Natural killer cell (primary cell): Measurements from ENCODE around the gene CES3. TPM values are rescaled to one million over a fixed set of nuclear protein-coding genes. Genes with fewer than 3 reads are reported as not detected.

Experiments
- ATAC-seq, 3 donors: fragments of 150-1000 bp in 2 of 3; fragments of 200-7000 bp in 1 of 3; cut with Tn5 transposase; 1 replicate in 1 of 3; 2 replicates in 2 of 3; pipeline ENCODE4 v1.10.0; 2021; ENCODE audit warnings: mild to moderate bottlenecking in 2 of 3, moderate library complexity in 2 of 3
- DNase-seq, 2 donors: peaks; one replicate each; pipeline versions ENCODE4 v3.0.0 to v3.0.0-alpha.2; 2013 to 2021; ENCODE audit warnings: mixed read lengths in 1 of 2
- H3K27ac ChIP-seq: one replicate; pipeline ENCODE4 v1.5.1; 2013; ENCODE audit warnings: mild to moderate bottlenecking, low read length
- H3K27me3 ChIP-seq: one replicate; pipeline ENCODE4 v1.6.1; 2013; ENCODE audit warnings: low read length; ENCODE audit not compliant: control insufficient read depth, insufficient read depth
- H3K36me3 ChIP-seq: one replicate; pipeline ENCODE4 v1.6.1; 2013; ENCODE audit warnings: low read length; ENCODE audit not compliant: control insufficient read depth, insufficient read depth
- H3K4me1 ChIP-seq: one replicate; pipeline ENCODE4 v1.6.1; 2013; ENCODE audit warnings: low read length; ENCODE audit not compliant: control insufficient read depth, insufficient read depth
- H3K4me3 ChIP-seq: one replicate; pipeline ENCODE4 v1.5.1; 2013; ENCODE audit warnings: low read length
- H3K9me3 ChIP-seq: one replicate; pipeline ENCODE4 v1.6.1; 2013; ENCODE audit warnings: low read length; ENCODE audit not compliant: control insufficient read depth, insufficient read depth
- H3K27ac Mint-ChIP-seq, 2 donors: one replicate each; pipeline ENCODE4 v1.8.0; 2022; ENCODE audit warnings: mild to moderate bottlenecking in 2 of 2, mixed read lengths in 2 of 2, moderate library complexity in 1 of 2
- H3K27me3 Mint-ChIP-seq, 2 donors: one replicate each; pipeline ENCODE4 v1.8.0; 2022; ENCODE audit warnings: low read depth in 2 of 2, mixed read lengths in 2 of 2
- H3K36me3 Mint-ChIP-seq: one replicate; pipeline ENCODE4 v1.8.0; 2022; ENCODE audit warnings: mixed read lengths
- H3K4me1 Mint-ChIP-seq, 2 donors: one replicate each; pipeline ENCODE4 v1.8.0; 2022; ENCODE audit warnings: mixed read lengths in 2 of 2
- H3K4me3 Mint-ChIP-seq: one replicate; pipeline ENCODE4 v1.8.0; 2022; ENCODE audit warnings: mild to moderate bottlenecking, moderate library complexity, mixed read lengths
- H3K9me3 Mint-ChIP-seq, 2 donors: one replicate each; pipeline ENCODE4 v1.8.0; 2022; ENCODE audit warnings: mixed read lengths in 2 of 2
- CTCF ChIP-seq: fragments of 200-600 bp; IDR thresholded peaks from one replicate; pipeline ENCODE4 v1.8.0; 2022; ENCODE audit warnings: antibody characterized with exemption
- WGBS: methylation state at CpG from one replicate; pipeline ENCODE4 v1.1.7; 2013; ENCODE audit warnings: missing lambda C conversion rate; ENCODE audit not compliant: insufficient coverage; 5-methylcytosine and 5-hydroxymethylcytosine counted together
- intact Hi-C: fragments of 100-400 bp; cut with micrococcal nuclease; formaldehyde crosslinking; loops from one replicate; pipeline ENCODE4 v1.14.2; 2022
- total RNA-seq, 4 donors: library from RNA; stranded (reverse); fragments of 120-200 nt in 1 of 4; gene quantifications; one replicate each; pipeline versions ENCODE4 v1.2.3 to v1.2.4, GENCODE V29; 2013 to 2022

Gene CES3
- total RNA-seq, 3 donors from 2014 or later (not counting 1 experiment from before 2014, with no cell fraction given) = 0.19 to 0.95 (median 0.27) TPM

GRCh38 chr16:66947302-66948065 lies 13.6 kb upstream of the CES3 start:
- peak; percentile 88 to 94 (median 94) for ATAC-seq
- intact Hi-C loops = no loop called here

GRCh38 chr16:66948134-66948836 lies 12.8 kb upstream of the CES3 start:
- H3K4me1 ChIP-seq = peaks cover 20% of the 10 kb centered on the region
- H3K4me3 ChIP-seq = peak overlapping the region; percentile 35
- H3K9me3 ChIP-seq = no peaks in the 10 kb centered on the region
- ATAC-seq = peak in 2 of 3 donors; percentile 12 to 32
- TF ChIP-seq CTCF = no peak
- Mint-ChIP-seq H3K27ac (peak overlapping the region in 1 of 2 donors; percentile 71), H3K27me3 (peaks cover 25 to 33% of the 10 kb centered on the region in 2 donors), H3K4me1 (peaks cover 23 to 24% of the 10 kb centered on the region in 2 donors), H3K36me3 (peaks cover 7% of the 10 kb centered on the region), H3K4me3 (peak overlapping the region; percentile 89), H3K9me3 (no peaks in the 10 kb centered on the region)
- peaks cover 33% of the 10 kb centered on the region for H3K27me3 ChIP-seq
- 2% methylated on average over 44 of the region's 44 CpGs for WGBS
- intact Hi-C loops = no loop called here
- peak in 1 of 2 donors; percentile 36 for DNase-seq
- peaks cover 2% of the 10 kb centered on the region for H3K36me3 ChIP-seq
- H3K27ac ChIP-seq = no peak overlapping the region

More at GRCh38 chr16:66947302-66948065, 13.6 kb upstream of the CES3 start:
- peak overlapping the region; percentile 35 for H3K4me3 ChIP-seq
- H3K4me3 Mint-ChIP-seq = peak overlapping the region; percentile 89
- H3K4me1 Mint-ChIP-seq = peaks cover 23 to 24% of the 10 kb centered on the region in 2 donors
- no peaks in the 10 kb centered on the region for H3K9me3 ChIP-seq
- H3K9me3 Mint-ChIP-seq = no peaks in the 10 kb centered on the region
- no peak overlapping the region for H3K27ac ChIP-seq
- under 1% methylated on average over 16 of the region's 23 CpGs for WGBS
- peak; percentile 73 to 92 for DNase-seq
- peak overlapping the region in 1 of 2 donors; percentile 6 for H3K27ac Mint-ChIP-seq
- peaks cover 25 to 29% of the 10 kb centered on the region in 2 donors for H3K27me3 Mint-ChIP-seq
- peaks cover 7% of the 10 kb centered on the region for H3K36me3 Mint-ChIP-seq
- H3K36me3 ChIP-seq = peaks cover 6% of the 10 kb centered on the region
- peak; percentile 82 for TF ChIP-seq CTCF
- H3K4me1 ChIP-seq = peaks cover 20% of the 10 kb centered on the region
- peaks cover 33% of the 10 kb centered on the region for H3K27me3 ChIP-seq

GRCh38 chr16:66948837-66949225 lies 12.2 kb upstream of the CES3 start:
- no peak overlapping the region for H3K4me3 ChIP-seq
- no peak for TF ChIP-seq CTCF

More at GRCh38 chr16:66948837-66949225, 12.2 kb upstream of the CES3 start:
- H3K36me3 ChIP-seq = peaks cover under 1% of the 10 kb centered on the region
- H3K27me3 ChIP-seq = peaks cover 33% of the 10 kb centered on the region
- no peak overlapping the region for H3K27ac ChIP-seq
- Mint-ChIP-seq H3K27ac (peak overlapping the region in 1 of 2 donors; percentile 71), H3K27me3 (peaks cover 27 to 35% of the 10 kb centered on the region in 2 donors), H3K4me3 (peak overlapping the region; percentile 89), H3K4me1 (peaks cover 23 to 25% of the 10 kb centered on the region in 2 donors), H3K9me3 (no peaks in the 10 kb centered on the region), H3K36me3 (peaks cover 7% of the 10 kb centered on the region)
- intact Hi-C loops = no loop called here
- no peaks in the 10 kb centered on the region for H3K9me3 ChIP-seq
- DNase-seq = no peak
- H3K4me1 ChIP-seq = peaks cover 20% of the 10 kb centered on the region
- 22% methylated on average over 21 of the region's 21 CpGs for WGBS
- peak in 1 of 3 donors; percentile 1 for ATAC-seq
